Mesothelial cell of epicardium (in vitro differentiated cells): ENCODE data around the gene RANBP3. TPM values are rescaled to one million over a fixed set of nuclear protein-coding genes. Genes with fewer than 3 reads are reported as not detected.
"Not testable (repeated sequence)": the region's sequence is repeated elsewhere in the genome, so short reads cannot be mapped to it uniquely, and the experiment has no call there.

Experiments
- DNase-seq, 2 experiments: peaks; one replicate each; pipeline ENCODE4 v3.0.0; 2021; ENCODE audit warnings: low spot score in 2 of 2; ENCODE audit not compliant: unreplicated experiment in 2 of 2
- H3K27ac Mint-ChIP-seq: 2 replicates; pipeline ENCODE4 v1.8.0; 2021; ENCODE audit warnings: mixed read lengths
- H3K27me3 Mint-ChIP-seq: 2 replicates; pipeline ENCODE4 v1.8.0; 2021; ENCODE audit warnings: low read depth, mixed read lengths
- H3K36me3 Mint-ChIP-seq: 2 replicates; pipeline ENCODE4 v1.8.0; 2021; ENCODE audit warnings: mixed read lengths
- H3K4me1 Mint-ChIP-seq: 2 replicates; pipeline ENCODE4 v1.8.0; 2021; ENCODE audit warnings: mixed read lengths
- H3K4me3 Mint-ChIP-seq: 2 replicates; pipeline ENCODE4 v1.8.0; 2021; ENCODE audit warnings: mild to moderate bottlenecking, moderate library complexity, mixed read lengths
- H3K9me3 Mint-ChIP-seq: 2 replicates; pipeline ENCODE4 v1.8.0; 2021; ENCODE audit warnings: mixed read lengths
- total RNA-seq: library from RNA; stranded (reverse); gene quantifications from 3 replicates; pipeline ENCODE4 v1.2.1, GENCODE V29; 2021
- TF ChIP-seq, protein P1 (sequence below): fragments of 200-600 bp; sonication (generic); IDR thresholded peaks from one replicate; pipeline ENCODE4 v1.5.0; 2021; ENCODE audit warnings: antibody characterized with exemption; ENCODE audit not compliant: unreplicated experiment

The RANBP3 gene
- total RNA-seq, 1 donor from 2014 or later: 83.3 TPM

GRCh38 chr19:5966941-5967340 is 11.0 kb downstream of the RANBP3 start:
- no peak overlapping the region for H3K4me3 Mint-ChIP-seq
- H3K27ac Mint-ChIP-seq: peak overlapping the region; percentile 96
- H3K27me3 Mint-ChIP-seq: no peaks in the 10 kb centered on the region
- H3K9me3 Mint-ChIP-seq: no peaks in the 10 kb centered on the region
- TF ChIP-seq, protein P1, sequence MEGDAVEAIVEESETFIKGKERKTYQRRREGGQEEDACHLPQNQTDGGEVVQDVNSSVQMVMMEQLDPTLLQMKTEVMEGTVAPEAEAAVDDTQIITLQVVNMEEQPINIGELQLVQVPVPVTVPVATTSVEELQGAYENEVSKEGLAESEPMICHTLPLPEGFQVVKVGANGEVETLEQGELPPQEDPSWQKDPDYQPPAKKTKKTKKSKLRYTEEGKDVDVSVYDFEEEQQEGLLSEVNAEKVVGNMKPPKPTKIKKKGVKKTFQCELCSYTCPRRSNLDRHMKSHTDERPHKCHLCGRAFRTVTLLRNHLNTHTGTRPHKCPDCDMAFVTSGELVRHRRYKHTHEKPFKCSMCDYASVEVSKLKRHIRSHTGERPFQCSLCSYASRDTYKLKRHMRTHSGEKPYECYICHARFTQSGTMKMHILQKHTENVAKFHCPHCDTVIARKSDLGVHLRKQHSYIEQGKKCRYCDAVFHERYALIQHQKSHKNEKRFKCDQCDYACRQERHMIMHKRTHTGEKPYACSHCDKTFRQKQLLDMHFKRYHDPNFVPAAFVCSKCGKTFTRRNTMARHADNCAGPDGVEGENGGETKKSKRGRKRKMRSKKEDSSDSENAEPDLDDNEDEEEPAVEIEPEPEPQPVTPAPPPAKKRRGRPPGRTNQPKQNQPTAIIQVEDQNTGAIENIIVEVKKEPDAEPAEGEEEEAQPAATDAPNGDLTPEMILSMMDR: no peak
- H3K36me3 Mint-ChIP-seq: no peaks in the 10 kb centered on the region
- H3K4me1 Mint-ChIP-seq: peaks cover 39% of the 10 kb centered on the region
- no peak for DNase-seq

DNA sequence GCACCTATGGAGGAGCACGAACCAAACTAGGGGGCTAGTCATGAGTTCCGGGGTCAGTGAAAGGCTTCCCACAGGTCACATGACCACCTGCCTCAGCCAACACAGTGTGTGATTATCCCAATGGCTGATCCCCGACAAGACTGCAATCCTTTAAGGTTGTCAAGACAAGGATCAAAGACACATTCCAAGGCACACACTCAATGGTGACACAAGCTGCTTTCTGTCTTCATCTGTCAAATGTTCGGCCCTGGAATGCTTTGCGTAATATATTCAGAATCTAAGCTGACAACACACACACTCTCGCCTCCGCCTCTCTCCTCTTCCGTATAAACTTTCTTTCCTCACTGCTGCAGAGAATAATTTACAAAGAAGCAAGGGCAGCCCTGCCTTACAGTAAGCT is 11.7 kb downstream of the RANBP3 start:
- H3K27me3 Mint-ChIP-seq: no peaks in the 10 kb centered on the region
- TF ChIP-seq, protein P1: no peak
- no peaks in the 10 kb centered on the region for H3K9me3 Mint-ChIP-seq
- peak overlapping the region; percentile 96 for H3K27ac Mint-ChIP-seq
- H3K36me3 Mint-ChIP-seq: no peaks in the 10 kb centered on the region
- peak overlapping the region; percentile 33 for H3K4me3 Mint-ChIP-seq
- H3K4me1 Mint-ChIP-seq: peaks cover 42% of the 10 kb centered on the region
- DNase-seq: no peak

- Mint-ChIP-seq H3K27ac (peak overlapping the region; percentile 96), H3K4me1 (peaks cover 49% of the 10 kb centered on the region), H3K36me3 (no peaks in the 10 kb centered on the region), H3K4me3 (no peak overlapping the region), H3K9me3 (no peaks in the 10 kb centered on the region), H3K27me3 (no peaks in the 10 kb centered on the region)
- TF ChIP-seq, protein P1: no peak
- no peak for DNase-seq
These were observed 12.9 kb downstream of the RANBP3 start for GRCh38 chr19:5964816-5965565.

GRCh38 chr19:5963855-5964254 is 14.1 kb downstream of the RANBP3 start:
- DNase-seq: no peak
- no peak overlapping the region for H3K27ac Mint-ChIP-seq
- no peaks in the 10 kb centered on the region for H3K9me3 Mint-ChIP-seq
- H3K36me3 Mint-ChIP-seq: no peaks in the 10 kb centered on the region
- TF ChIP-seq, protein P1: no peak
- peaks cover 53% of the 10 kb centered on the region for H3K4me1 Mint-ChIP-seq
- H3K27me3 Mint-ChIP-seq: no peaks in the 10 kb centered on the region
- H3K4me3 Mint-ChIP-seq: no peak overlapping the region

DNA sequence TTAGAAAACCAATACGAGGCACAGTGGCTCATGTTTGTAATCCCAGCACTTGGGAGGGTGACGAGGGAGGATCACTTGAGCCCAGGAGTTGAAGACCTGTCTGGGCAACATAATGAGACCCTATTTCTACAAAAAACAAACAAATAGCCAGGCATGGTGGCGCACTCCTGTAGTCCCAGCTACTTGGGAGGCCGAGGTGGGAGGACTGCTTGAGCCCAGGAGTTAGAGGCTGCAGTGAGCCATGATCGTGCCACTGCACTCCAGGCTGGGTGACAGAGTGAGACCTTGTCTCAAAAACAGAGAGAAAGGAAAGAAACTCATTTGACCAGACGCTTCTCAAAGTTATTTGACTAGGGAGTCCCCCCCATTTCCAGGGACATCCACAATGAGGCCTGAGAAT is 14.7 kb downstream of the RANBP3 start:
- not testable (repeated sequence) for H3K36me3 Mint-ChIP-seq, DNase-seq, H3K27me3 Mint-ChIP-seq, H3K27ac Mint-ChIP-seq, H3K9me3 Mint-ChIP-seq, H3K4me3 Mint-ChIP-seq
- peaks cover 49% of the 10 kb centered on the region for H3K4me1 Mint-ChIP-seq

GRCh38 chr19:5961969-5962945 is 15.7 kb downstream of the RANBP3 start:
- Mint-ChIP-seq H3K9me3 (no peaks in the 10 kb centered on the region), H3K36me3 (no peaks in the 10 kb centered on the region), H3K27ac (peak overlapping the region; percentile 17), H3K4me1 (peaks cover 47% of the 10 kb centered on the region), H3K4me3 (no peak overlapping the region), H3K27me3 (no peaks in the 10 kb centered on the region)
- no peak for DNase-seq
- TF ChIP-seq, protein P1: no peak

- not testable (repeated sequence) for H3K4me3 Mint-ChIP-seq, H3K36me3 Mint-ChIP-seq, H3K27me3 Mint-ChIP-seq, H3K9me3 Mint-ChIP-seq, DNase-seq
- H3K27ac Mint-ChIP-seq: peak overlapping the region; percentile 17
- H3K4me1 Mint-ChIP-seq: peaks cover 46% of the 10 kb centered on the region
These were observed 16.3 kb downstream of the RANBP3 start for GRCh38 chr19:5961641-5961968.
